Measurements from ENCODE around the gene TOLLIP.

GRCh38 chr11:1280116-1281035 lies 29.1 kb downstream of the TOLLIP start:
- TF ChIP-seq CTCF (IDR thresholded peaks at IDR 0.05) (no peak), POLR2A (IDR thresholded peaks at IDR 0.05) (no peak), EP300 (IDR thresholded peaks at IDR 0.05) (no peak)

Measured in stomach (tissue), 4 donors.